ENCODE data around the gene CEBPE. TPM values are rescaled to one million over a fixed set of nuclear protein-coding genes. Genes with fewer than 3 reads are reported as not detected.

Gene CEBPE
- total RNA-seq, 1 experiment from 2014 or later: not detected

- Mint-ChIP-seq H3K4me1 (ENCODE audit: insufficient read depth, unreplicated experiment) (peaks cover 16% of the 10 kb centered on the region), H3K27me3 (ENCODE audit: insufficient read depth, unreplicated experiment) (no peaks in the 10 kb centered on the region), H3K27ac (ENCODE audit: low read depth, unreplicated experiment) (peak overlapping the region; percentile 77), H3K9me3 (ENCODE audit: unreplicated experiment) (no peaks in the 10 kb centered on the region), H3K36me3 (ENCODE audit: insufficient read depth, unreplicated experiment) (no peaks in the 10 kb centered on the region), H3K4me3 (ENCODE audit: unreplicated experiment) (no peak overlapping the region)
- POLR2A ChIA-PET: interaction anchor here (0.6 to 1.2 kb wide), 5 partner anchors 8 to 106 kb away, joined by 3 to 4 read pairs (median 4); partner anchors contain the start of gene ACIN1
- CTCF ChIA-PET: interaction anchor here (0.6 to 20.7 kb wide), 7 partner anchors 38 to 133 kb away, joined by 3 to 766 read pairs (median 4); partner anchors contain the start of genes AJUBA and SLC7A8
- BruUV-seq (replicated peaks): no TSS peak
- TF ChIP-seq, protein P1, sequence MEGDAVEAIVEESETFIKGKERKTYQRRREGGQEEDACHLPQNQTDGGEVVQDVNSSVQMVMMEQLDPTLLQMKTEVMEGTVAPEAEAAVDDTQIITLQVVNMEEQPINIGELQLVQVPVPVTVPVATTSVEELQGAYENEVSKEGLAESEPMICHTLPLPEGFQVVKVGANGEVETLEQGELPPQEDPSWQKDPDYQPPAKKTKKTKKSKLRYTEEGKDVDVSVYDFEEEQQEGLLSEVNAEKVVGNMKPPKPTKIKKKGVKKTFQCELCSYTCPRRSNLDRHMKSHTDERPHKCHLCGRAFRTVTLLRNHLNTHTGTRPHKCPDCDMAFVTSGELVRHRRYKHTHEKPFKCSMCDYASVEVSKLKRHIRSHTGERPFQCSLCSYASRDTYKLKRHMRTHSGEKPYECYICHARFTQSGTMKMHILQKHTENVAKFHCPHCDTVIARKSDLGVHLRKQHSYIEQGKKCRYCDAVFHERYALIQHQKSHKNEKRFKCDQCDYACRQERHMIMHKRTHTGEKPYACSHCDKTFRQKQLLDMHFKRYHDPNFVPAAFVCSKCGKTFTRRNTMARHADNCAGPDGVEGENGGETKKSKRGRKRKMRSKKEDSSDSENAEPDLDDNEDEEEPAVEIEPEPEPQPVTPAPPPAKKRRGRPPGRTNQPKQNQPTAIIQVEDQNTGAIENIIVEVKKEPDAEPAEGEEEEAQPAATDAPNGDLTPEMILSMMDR (IDR thresholded peaks at IDR 0.05; ENCODE audit: unreplicated experiment): no peak
- peak; percentile 87 for DNase-seq (ENCODE audit: unreplicated experiment)
- intact Hi-C loops (cut with micrococcal nuclease): loop anchor here (5.0 kb wide), 1 partner anchor 267 kb away; no protein-coding TSS in a partner anchor
These were observed 3.9 kb downstream of the CEBPE start for GRCh38 chr14:23115039-23115731.

GRCh38 chr14:23114669-23115038 is 4.4 kb downstream of the CEBPE start:
- peaks cover 16% of the 10 kb centered on the region for H3K4me1 Mint-ChIP-seq (ENCODE audit: insufficient read depth, unreplicated experiment)
- peak overlapping the region; percentile 77 for H3K27ac Mint-ChIP-seq (ENCODE audit: low read depth, unreplicated experiment)
- no peaks in the 10 kb centered on the region for H3K36me3 Mint-ChIP-seq (ENCODE audit: insufficient read depth, unreplicated experiment)
- intact Hi-C loops (cut with micrococcal nuclease): loop anchor here (5.0 kb wide), 1 partner anchor 268 kb away; no protein-coding TSS in a partner anchor
- CTCF ChIA-PET: interaction anchor here (0.7 to 20.7 kb wide), 5 partner anchors 13 to 128 kb away, joined by 3 to 766 read pairs (median 4); partner anchors contain the start of gene SLC7A8
- H3K27me3 Mint-ChIP-seq (ENCODE audit: insufficient read depth, unreplicated experiment): no peaks in the 10 kb centered on the region
- POLR2A ChIA-PET: interaction anchor here (0.6 to 1.2 kb wide), 5 partner anchors 8 to 107 kb away, joined by 3 to 4 read pairs (median 4); partner anchors contain the start of gene ACIN1
- TF ChIP-seq, protein P1 (IDR thresholded peaks at IDR 0.05; ENCODE audit: unreplicated experiment): no peak
- H3K4me3 Mint-ChIP-seq (ENCODE audit: unreplicated experiment): no peak overlapping the region
- no peaks in the 10 kb centered on the region for H3K9me3 Mint-ChIP-seq (ENCODE audit: unreplicated experiment)
- no TSS peak for BruUV-seq (replicated peaks)
- no peak for DNase-seq (ENCODE audit: unreplicated experiment)

- intact Hi-C loops (cut with micrococcal nuclease): no loop called here
- CTCF ChIA-PET: interaction anchor here (0.6 to 20.7 kb wide), 5 partner anchors 13 to 72 kb away, joined by 3 to 766 read pairs (median 6); partner anchors contain the start of genes ACIN1, C14orf119 and SLC7A8
- H3K27me3 Mint-ChIP-seq (ENCODE audit: insufficient read depth, unreplicated experiment): no peaks in the 10 kb centered on the region
- H3K36me3 Mint-ChIP-seq (ENCODE audit: insufficient read depth, unreplicated experiment): no peaks in the 10 kb centered on the region
- H3K27ac Mint-ChIP-seq (ENCODE audit: low read depth, unreplicated experiment): no peak overlapping the region
- POLR2A ChIA-PET: interaction anchor here (2.6 kb wide), 1 partner anchor 19 kb away, joined by 10 read pairs; the partner anchor contains the start of genes ACIN1 and C14orf119
- BruUV-seq (replicated peaks): no TSS peak
- no peaks in the 10 kb centered on the region for H3K9me3 Mint-ChIP-seq (ENCODE audit: unreplicated experiment)
- no peak overlapping the region for H3K4me3 Mint-ChIP-seq (ENCODE audit: unreplicated experiment)
- TF ChIP-seq, protein P1 (IDR thresholded peaks at IDR 0.05; ENCODE audit: unreplicated experiment): no peak
- no peak for DNase-seq (ENCODE audit: unreplicated experiment)
- peaks cover 13% of the 10 kb centered on the region for H3K4me1 Mint-ChIP-seq (ENCODE audit: insufficient read depth, unreplicated experiment)
These were observed 5.0 kb downstream of the CEBPE start for GRCh38 chr14:23114120-23114458.

- Mint-ChIP-seq H3K4me3 (ENCODE audit: unreplicated experiment) (no peak overlapping the region), H3K9me3 (ENCODE audit: unreplicated experiment) (no peaks in the 10 kb centered on the region), H3K27me3 (ENCODE audit: insufficient read depth, unreplicated experiment) (no peaks in the 10 kb centered on the region), H3K27ac (ENCODE audit: low read depth, unreplicated experiment) (no peak overlapping the region), H3K4me1 (ENCODE audit: insufficient read depth, unreplicated experiment) (peaks cover 11% of the 10 kb centered on the region), H3K36me3 (ENCODE audit: insufficient read depth, unreplicated experiment) (no peaks in the 10 kb centered on the region)
- no TSS peak for BruUV-seq (replicated peaks)
- intact Hi-C loops (cut with micrococcal nuclease): no loop called here
- TF ChIP-seq, protein P1 (IDR thresholded peaks at IDR 0.05; ENCODE audit: unreplicated experiment): no peak
- ChIA-PET POLR2A (interaction anchor here (2.6 kb wide), 1 partner anchor 19 kb away, joined by 10 read pairs; the partner anchor contains the start of genes ACIN1 and C14orf119), CTCF (interaction anchor here (0.6 to 20.7 kb wide), 10 partner anchors 7 to 80 kb away, joined by 3 to 766 read pairs (median 5); partner anchors contain the start of genes ACIN1, C14orf119 and SLC7A8)
- DNase-seq (ENCODE audit: unreplicated experiment): no peak
These were observed 5.5 kb downstream of the CEBPE start for GRCh38 chr14:23113431-23114119.
